ENCODE data around the gene LKAAEAR1. TPM values are rescaled to one million over a fixed set of nuclear protein-coding genes. Genes with fewer than 3 reads are reported as not detected.

LKAAEAR1 gene
- total and polyA plus RNA-seq, 9 of the 15 experiments (the other 6 are each of a cell fraction or from before 2014, with no cell fraction given) = not detected

DNA sequence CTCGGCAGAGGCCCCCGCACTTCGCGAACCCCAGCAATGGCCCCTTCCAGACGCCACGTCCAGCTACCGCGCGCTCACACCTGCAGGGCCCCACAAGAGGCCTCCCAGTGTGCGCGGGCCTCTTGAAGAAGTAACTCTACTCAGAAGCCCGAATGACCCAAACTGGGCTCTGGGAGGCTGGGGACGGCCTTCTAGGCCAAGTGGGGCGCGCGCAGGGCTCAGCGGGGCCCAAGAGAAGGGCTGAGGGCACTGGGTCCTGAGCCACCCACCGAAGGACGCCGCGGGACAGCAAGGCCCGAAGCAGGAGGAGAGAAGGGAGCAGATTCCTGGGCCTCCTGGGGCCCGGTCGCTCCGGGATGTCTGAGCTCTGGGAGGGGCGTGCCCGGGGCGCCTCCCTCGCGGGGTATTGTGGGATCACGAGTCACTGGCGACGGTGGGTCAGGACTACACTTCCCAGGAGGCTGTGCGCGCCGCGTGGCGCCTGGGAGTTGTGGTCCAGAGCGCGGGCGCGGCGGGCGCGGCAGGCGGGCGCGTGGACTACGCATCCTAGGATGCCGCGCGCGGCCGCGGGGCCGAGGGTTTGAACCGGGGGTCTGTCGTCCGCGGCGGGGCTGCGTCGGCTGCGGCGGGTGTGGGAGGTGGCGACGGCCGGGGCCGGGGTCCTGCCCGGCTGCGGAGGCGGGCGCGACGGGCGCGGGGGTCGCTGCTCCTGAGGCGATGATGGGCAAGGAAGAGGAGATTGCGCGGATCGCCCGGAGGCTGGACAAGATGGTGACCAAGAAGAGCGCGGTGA is 21.4 kb downstream of the LKAAEAR1 start, which contains the start of gene TCEA2 (continued):
- TF ChIP-seq, protein P1, sequence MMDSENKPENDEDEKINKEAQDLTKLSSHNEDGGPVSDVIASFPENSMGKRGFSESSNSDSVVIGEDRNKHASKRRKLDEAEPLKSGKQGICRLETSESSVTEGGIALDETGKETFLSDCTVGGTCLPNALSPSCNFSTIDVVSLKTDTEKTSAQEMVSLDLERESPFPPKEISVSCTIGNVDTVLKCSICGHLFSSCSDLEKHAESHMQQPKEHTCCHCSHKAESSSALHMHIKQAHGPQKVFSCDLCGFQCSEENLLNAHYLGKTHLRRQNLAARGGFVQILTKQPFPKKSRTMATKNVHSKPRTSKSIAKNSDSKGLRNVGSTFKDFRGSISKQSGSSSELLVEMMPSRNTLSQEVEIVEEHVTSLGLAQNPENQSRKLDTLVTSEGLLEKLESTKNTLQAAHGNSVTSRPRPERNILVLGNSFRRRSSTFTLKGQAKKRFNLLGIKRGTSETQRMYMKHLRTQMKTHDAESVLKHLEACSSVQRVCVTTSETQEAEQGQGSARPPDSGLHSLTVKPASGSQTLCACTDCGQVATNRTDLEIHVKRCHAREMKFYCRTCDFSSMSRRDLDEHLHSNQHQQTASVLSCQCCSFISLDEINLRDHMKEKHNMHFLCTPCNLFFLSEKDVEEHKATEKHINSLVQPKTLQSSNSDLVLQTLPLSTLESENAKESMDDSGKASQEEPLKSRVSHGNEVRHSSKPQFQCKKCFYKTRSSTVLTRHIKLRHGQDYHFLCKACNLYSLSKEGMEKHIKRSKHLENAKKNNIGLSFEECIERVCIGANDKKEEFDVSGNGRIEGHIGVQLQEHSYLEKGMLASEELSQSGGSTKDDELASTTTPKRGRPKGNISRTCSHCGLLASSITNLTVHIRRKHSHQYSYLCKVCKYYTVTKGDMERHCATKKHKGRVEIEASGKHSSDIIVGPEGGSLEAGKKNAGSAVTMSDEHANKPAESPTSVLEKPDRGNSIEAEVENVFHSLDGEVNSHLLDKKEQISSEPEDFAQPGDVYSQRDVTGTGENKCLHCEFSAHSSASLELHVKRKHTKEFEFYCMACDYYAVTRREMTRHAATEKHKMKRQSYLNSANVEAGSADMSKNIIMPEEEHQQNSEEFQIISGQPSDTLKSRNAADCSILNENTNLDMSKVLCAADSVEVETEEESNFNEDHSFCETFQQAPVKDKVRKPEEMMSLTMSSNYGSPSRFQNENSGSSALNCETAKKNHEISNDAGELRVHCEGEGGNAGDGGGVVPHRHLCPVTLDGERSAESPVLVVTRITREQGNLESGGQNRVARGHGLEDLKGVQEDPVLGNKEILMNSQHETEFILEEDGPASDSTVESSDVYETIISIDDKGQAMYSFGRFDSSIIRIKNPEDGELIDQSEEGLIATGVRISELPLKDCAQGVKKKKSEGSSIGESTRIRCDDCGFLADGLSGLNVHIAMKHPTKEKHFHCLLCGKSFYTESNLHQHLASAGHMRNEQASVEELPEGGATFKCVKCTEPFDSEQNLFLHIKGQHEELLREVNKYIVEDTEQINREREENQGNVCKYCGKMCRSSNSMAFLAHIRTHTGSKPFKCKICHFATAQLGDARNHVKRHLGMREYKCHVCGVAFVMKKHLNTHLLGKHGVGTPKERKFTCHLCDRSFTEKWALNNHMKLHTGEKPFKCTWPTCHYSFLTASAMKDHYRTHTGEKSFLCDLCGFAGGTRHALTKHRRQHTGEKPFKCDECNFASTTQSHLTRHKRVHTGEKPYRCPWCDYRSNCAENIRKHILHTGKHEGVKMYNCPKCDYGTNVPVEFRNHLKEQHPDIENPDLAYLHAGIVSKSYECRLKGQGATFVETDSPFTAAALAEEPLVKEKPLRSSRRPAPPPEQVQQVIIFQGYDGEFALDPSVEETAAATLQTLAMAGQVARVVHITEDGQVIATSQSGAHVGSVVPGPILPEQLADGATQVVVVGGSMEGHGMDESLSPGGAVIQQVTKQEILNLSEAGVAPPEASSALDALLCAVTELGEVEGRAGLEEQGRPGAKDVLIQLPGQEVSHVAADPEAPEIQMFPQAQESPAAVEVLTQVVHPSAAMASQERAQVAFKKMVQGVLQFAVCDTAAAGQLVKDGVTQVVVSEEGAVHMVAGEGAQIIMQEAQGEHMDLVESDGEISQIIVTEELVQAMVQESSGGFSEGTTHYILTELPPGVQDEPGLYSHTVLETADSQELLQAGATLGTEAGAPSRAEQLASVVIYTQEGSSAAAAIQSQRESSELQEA (IDR thresholded peaks at IDR 0.05; ENCODE audit: low read depth) = no peak
- TF ChIP-seq, protein P2, sequence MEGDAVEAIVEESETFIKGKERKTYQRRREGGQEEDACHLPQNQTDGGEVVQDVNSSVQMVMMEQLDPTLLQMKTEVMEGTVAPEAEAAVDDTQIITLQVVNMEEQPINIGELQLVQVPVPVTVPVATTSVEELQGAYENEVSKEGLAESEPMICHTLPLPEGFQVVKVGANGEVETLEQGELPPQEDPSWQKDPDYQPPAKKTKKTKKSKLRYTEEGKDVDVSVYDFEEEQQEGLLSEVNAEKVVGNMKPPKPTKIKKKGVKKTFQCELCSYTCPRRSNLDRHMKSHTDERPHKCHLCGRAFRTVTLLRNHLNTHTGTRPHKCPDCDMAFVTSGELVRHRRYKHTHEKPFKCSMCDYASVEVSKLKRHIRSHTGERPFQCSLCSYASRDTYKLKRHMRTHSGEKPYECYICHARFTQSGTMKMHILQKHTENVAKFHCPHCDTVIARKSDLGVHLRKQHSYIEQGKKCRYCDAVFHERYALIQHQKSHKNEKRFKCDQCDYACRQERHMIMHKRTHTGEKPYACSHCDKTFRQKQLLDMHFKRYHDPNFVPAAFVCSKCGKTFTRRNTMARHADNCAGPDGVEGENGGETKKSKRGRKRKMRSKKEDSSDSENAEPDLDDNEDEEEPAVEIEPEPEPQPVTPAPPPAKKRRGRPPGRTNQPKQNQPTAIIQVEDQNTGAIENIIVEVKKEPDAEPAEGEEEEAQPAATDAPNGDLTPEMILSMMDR (IDR thresholded peaks at IDR 0.05 in 2 of 3, conservative IDR thresholded peaks at IDR 0.05 in 1 of 3; ENCODE audit: insufficient read depth in 2 of 3, low read depth in 1 of 3, low read length in 3 of 3) = no peak
- TF ChIP-seq FUS (optimal IDR thresholded peaks at IDR 0.05; ENCODE audit: low read depth, low read length) (no peak), POLR2AphosphoS5 (IDR thresholded peaks at IDR 0.05; ENCODE audit: control insufficient read depth, insufficient read depth, low read depth, low read length) (peak; percentile 61), ZFX (CRISPR knock-in tag; IDR thresholded peaks at IDR 0.05) (peak; percentile 100), MCM2 (IDR thresholded peaks at IDR 0.05; ENCODE audit: low read depth) (no peak), ZNF75A (CRISPR knock-in tag; IDR thresholded peaks at IDR 0.05) (peak; percentile 32; the same call in 1 of the 2 replicates), CHD2 (IDR thresholded peaks at IDR 0.05; ENCODE audit: low read depth, low read length) (0 out of 2 replicates have a peak, but pooled peaks have one; percentile 37), ZNF561 (CRISPR knock-in tag; conservative IDR thresholded peaks at IDR 0.05) (no peak), THRAP3 (IDR thresholded peaks at IDR 0.05; ENCODE audit: borderline replicate concordance) (no peak), ZNF512 (tag; IDR thresholded peaks at IDR 0.05) (no peak)

All from K562 (cell line).